IPS-18a (cell line): ENCODE data around the gene RSPO3.
"Not testable (repeated sequence)": the region's sequence is repeated elsewhere in the genome, so short reads cannot be mapped to it uniquely, and the experiment has no call there.

Experiments used
- H3K27ac ChIP-seq: one replicate; pipeline ENCODE4 v1.5.1; 2013; ENCODE audit warnings: low read length
- H3K27me3 ChIP-seq: one replicate; pipeline ENCODE4 v1.6.1; 2013; ENCODE audit warnings: mild to moderate bottlenecking, low read length; ENCODE audit not compliant: control insufficient read depth, insufficient read depth
- H3K36me3 ChIP-seq: one replicate; pipeline ENCODE4 v1.6.1; 2013; ENCODE audit warnings: low read depth, low read length; ENCODE audit not compliant: control insufficient read depth
- H3K4me1 ChIP-seq: one replicate; pipeline ENCODE4 v1.6.1; 2013; ENCODE audit warnings: low read depth, low read length; ENCODE audit not compliant: control insufficient read depth
- H3K4me3 ChIP-seq: one replicate; pipeline ENCODE4 v1.5.1; 2013; ENCODE audit warnings: low read length
- H3K9ac ChIP-seq: one replicate; pipeline ENCODE4 v1.6.1; 2013; ENCODE audit warnings: mild to moderate bottlenecking, low read length, moderate library complexity
- H3K9me3 ChIP-seq: one replicate; pipeline ENCODE4 v1.6.1; 2013; ENCODE audit warnings: low read depth, low read length; ENCODE audit not compliant: control insufficient read depth

The RSPO3 gene

DNA sequence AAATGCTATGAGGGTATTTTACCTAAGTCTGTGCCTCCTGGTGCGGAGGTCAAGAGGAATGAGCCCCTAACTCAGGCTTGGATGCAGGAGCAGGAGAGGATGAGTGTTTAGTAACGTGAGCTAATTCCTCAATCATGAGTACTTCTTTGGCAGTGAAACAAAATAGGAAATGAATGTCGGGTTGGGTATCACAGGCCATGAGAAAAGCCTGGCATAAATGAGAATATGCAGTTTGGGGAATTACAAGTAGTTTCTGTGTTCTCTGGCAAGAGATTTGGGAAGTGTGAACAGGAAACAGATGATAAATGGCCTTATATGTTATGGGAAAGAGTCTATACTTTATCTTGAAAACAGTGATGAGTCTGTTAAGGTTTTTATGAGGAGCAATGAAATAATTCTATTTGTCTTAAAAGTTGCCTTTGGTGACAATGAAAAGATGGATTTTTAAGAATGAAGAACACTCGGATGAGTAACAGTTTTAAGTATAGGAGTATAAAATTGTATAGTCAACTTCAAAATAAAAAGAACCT, 89.2 kb downstream of the RSPO3 start:
- H3K27ac ChIP-seq, result no peak overlapping the region
- no peak overlapping the region for H3K4me3 ChIP-seq
- H3K36me3 ChIP-seq, result no peaks in the 10 kb centered on the region
- no peak overlapping the region for H3K9ac ChIP-seq
- no peaks in the 10 kb centered on the region for H3K9me3 ChIP-seq
- no peaks in the 10 kb centered on the region for H3K4me1 ChIP-seq
- no peaks in the 10 kb centered on the region for H3K27me3 ChIP-seq

- Histone ChIP-seq H3K9ac (no peak overlapping the region), H3K4me1 (no peaks in the 10 kb centered on the region), H3K27me3 (no peaks in the 10 kb centered on the region), H3K4me3 (no peak overlapping the region), H3K36me3 (no peaks in the 10 kb centered on the region), H3K27ac (no peak overlapping the region), H3K9me3 (no peaks in the 10 kb centered on the region)
These were observed 92.3 kb downstream of the RSPO3 start for GRCh38 chr6:127210725-127211124.

GRCh38 chr6:127212376-127212775, 93.9 kb downstream of the RSPO3 start:
- H3K27ac ChIP-seq, result no peak overlapping the region
- no peak overlapping the region for H3K4me3 ChIP-seq
- no peak overlapping the region for H3K9ac ChIP-seq
- H3K27me3 ChIP-seq, result no peaks in the 10 kb centered on the region
- no peaks in the 10 kb centered on the region for H3K4me1 ChIP-seq
- no peaks in the 10 kb centered on the region for H3K9me3 ChIP-seq
- no peaks in the 10 kb centered on the region for H3K36me3 ChIP-seq

DNA sequence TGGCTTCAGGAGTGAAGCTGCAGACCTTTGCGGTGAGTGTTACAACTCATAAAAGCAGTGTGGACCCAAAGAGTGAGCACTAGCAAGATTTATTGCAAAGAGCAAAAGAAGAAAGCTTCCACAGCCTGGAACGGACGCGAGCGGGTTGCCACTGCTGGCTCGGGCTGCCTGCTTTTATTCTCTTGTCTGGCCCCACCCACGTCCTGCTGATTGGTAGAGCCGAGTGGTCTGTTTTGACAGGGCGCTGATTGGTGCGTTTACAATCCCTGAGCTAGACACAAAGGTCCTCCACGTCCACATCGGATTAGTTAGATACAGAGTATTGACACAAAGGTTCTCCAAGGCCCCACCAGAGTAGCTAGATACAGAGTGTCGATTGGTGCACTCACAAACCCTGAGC, 95.6 kb downstream of the RSPO3 start:
- H3K36me3 ChIP-seq, H3K4me3 ChIP-seq, H3K9ac ChIP-seq, H3K27ac ChIP-seq, H3K9me3 ChIP-seq, H3K27me3 ChIP-seq, H3K4me1 ChIP-seq: not testable (repeated sequence)

GRCh38 chr6:127214531-127214930, 96.1 kb downstream of the RSPO3 start:
- not testable (repeated sequence) for H3K27me3 ChIP-seq, H3K36me3 ChIP-seq, H3K4me3 ChIP-seq, H3K9ac ChIP-seq, H3K9me3 ChIP-seq, H3K27ac ChIP-seq, H3K4me1 ChIP-seq

GRCh38 chr6:127215931-127216330, 97.5 kb downstream of the RSPO3 start:
- H3K27ac ChIP-seq, result no peak overlapping the region

GRCh38 chr6:127216810-127217789, 98.6 kb downstream of the RSPO3 start:
- no peak overlapping the region for H3K27ac ChIP-seq
- no peaks in the 10 kb centered on the region for H3K9me3 ChIP-seq

More at GRCh38 chr6:127215931-127216330, 97.5 kb downstream of the RSPO3 start:
- Histone ChIP-seq H3K36me3 (no peaks in the 10 kb centered on the region), H3K9ac (no peak overlapping the region), H3K27me3 (no peaks in the 10 kb centered on the region), H3K9me3 (no peaks in the 10 kb centered on the region), H3K4me3 (no peak overlapping the region), H3K4me1 (no peaks in the 10 kb centered on the region)

DNA sequence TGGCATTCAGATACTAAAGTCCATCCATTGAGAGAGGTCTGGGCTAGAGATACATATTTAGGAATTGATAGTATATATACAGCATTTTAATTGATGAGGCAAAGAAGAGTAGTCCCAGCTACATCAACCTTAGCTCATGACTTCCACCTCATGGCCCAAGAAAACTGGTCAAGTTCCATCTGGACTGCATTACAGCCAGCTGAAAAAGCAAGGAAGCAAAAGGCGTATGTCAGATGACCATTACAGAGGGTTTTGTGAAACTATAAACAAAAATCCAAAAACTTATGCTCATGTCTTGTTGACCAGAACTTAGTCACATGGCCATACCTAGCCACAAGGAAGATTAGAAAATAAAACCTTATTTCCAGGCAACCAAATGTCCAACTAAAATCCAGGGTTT, 101.4 kb downstream of the RSPO3 start:
- no peaks in the 10 kb centered on the region for H3K9me3 ChIP-seq
- no peaks in the 10 kb centered on the region for H3K4me1 ChIP-seq
- H3K9ac ChIP-seq, result no peak overlapping the region
- H3K4me3 ChIP-seq, result no peak overlapping the region
- H3K27ac ChIP-seq, result no peak overlapping the region
- no peaks in the 10 kb centered on the region for H3K36me3 ChIP-seq
- no peaks in the 10 kb centered on the region for H3K27me3 ChIP-seq

More at GRCh38 chr6:127216810-127217789, 98.6 kb downstream of the RSPO3 start:
- Histone ChIP-seq H3K4me1 (no peaks in the 10 kb centered on the region), H3K36me3 (no peaks in the 10 kb centered on the region), H3K9ac (no peak overlapping the region), H3K27me3 (no peaks in the 10 kb centered on the region), H3K4me3 (no peak overlapping the region)

DNA sequence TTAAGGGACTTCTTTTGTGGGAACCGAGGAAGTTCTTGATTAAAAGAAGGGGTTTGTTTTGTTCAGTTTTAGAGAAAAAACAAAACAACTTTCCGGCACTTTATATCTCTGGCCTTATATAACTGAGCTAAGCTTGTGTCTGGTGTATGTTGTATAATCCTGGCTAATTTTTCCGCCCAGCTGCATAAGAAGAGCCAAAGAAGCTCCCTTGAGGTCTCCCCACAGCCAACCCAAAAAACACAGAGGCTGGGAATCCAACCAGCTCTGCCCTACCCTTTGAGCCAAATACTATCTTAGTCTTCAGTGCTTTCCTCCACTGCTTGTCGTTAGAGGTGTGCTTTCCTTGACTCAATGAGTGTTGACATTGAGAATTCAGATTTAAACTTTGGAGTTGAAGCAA, 102.7 kb downstream of the RSPO3 start:
- Histone ChIP-seq H3K27ac (no peak overlapping the region), H3K36me3 (no peaks in the 10 kb centered on the region), H3K9me3 (no peaks in the 10 kb centered on the region), H3K4me3 (no peak overlapping the region), H3K27me3 (no peaks in the 10 kb centered on the region), H3K4me1 (no peaks in the 10 kb centered on the region), H3K9ac (no peak overlapping the region)

DNA sequence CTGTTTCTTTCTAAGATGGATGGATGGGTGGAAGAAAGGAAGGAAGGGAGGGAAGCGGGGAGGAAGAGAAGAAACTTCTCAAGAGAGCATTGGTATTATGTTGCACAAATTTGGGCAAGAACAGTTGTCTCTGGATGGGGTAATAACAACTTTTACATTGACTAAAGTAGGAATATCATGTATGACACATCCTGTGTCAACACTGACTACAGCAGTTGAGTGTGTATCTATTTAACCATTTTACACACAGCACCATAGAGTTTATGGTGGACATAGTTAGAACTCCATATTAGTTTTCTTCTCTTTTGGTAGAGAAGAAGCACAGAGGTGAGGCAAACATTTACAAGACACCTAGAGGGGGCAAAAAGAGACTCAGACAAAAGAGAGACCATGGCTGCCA, 103.9 kb downstream of the RSPO3 start:
- H3K9ac ChIP-seq, result no peak overlapping the region
- H3K4me1 ChIP-seq, result no peaks in the 10 kb centered on the region
- H3K9me3 ChIP-seq, result no peaks in the 10 kb centered on the region
- H3K4me3 ChIP-seq, result no peak overlapping the region
- H3K27me3 ChIP-seq, result no peaks in the 10 kb centered on the region
- H3K27ac ChIP-seq, result no peak overlapping the region
- no peaks in the 10 kb centered on the region for H3K36me3 ChIP-seq

GRCh38 chr6:127225497-127225896, 107.0 kb downstream of the RSPO3 start:
- H3K27ac ChIP-seq, result no peak overlapping the region
- no peaks in the 10 kb centered on the region for H3K9me3 ChIP-seq
- no peaks in the 10 kb centered on the region for H3K4me1 ChIP-seq
- no peak overlapping the region for H3K9ac ChIP-seq
- H3K36me3 ChIP-seq, result no peaks in the 10 kb centered on the region
- no peak overlapping the region for H3K4me3 ChIP-seq
- no peaks in the 10 kb centered on the region for H3K27me3 ChIP-seq

DNA sequence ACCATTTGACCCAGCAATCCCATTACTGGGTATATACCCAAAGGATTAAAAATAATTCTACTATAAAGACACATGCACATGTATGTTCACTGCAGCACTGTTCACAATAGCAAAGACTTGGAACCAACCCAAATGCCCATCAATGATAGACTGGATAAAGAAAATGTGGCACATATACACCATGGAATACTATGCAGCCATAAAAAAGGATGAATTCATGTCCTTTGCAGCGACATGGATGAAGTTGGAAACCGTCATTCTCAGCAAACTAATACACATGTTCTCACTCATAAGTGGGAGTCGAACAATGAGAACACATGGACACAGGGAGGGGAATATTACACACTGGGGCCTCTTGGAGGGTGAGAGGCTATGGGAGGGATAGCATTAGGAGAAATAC, 115.3 kb downstream of the RSPO3 start:
- H3K4me3 ChIP-seq, H3K9ac ChIP-seq, H3K4me1 ChIP-seq, H3K9me3 ChIP-seq, H3K36me3 ChIP-seq, H3K27ac ChIP-seq, H3K27me3 ChIP-seq: not testable (repeated sequence)
